IPS-NIHi11 (cell line): ENCODE results near the gene AP1S2.
"Not testable (repeated sequence)": the region's sequence is repeated elsewhere in the genome, so short reads cannot be mapped to it uniquely, and the experiment has no call there.

Experiments
- DNase-seq: peaks from one replicate; pipeline ENCODE4 v3.0.0; 2012; ENCODE audit warnings: mixed read lengths, low spot score

AP1S2 gene

GRCh38 chrX:15854712-15855567, at the start of gene AP1S2:
TSS of gene AP1S2 (minus strand) at chrX:15854813. CDS start at chrX:15852524, 2,289 bp downstream.
- peak; percentile 83 for DNase-seq

GRCh38 chrX:15903186-15903681, 48.6 kb upstream of the AP1S2 start:
- no peak for DNase-seq

GRCh38 chrX:15895334-15895733, 40.7 kb upstream of the AP1S2 start:
- no peak for DNase-seq

DNA sequence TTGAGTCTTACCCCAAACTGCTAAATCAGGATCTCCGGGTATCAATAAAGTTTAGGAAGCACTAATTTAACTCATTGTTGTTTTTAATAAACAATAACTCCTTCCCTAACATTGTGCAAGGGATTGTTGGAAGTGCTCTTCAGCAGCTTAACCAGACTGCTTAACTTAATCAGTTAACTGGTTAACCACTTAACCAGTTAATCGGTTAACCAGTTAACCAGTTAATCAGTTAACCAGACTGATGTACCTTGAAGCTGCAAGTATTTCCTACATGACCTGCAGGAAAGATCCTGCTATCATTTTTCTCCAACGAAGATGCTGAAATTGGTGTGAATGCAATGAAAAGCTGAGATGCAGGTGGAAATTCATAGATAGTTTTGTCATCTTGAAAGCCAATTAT, 40.1 kb upstream of the AP1S2 start:
- DNase-seq: no peak

DNA sequence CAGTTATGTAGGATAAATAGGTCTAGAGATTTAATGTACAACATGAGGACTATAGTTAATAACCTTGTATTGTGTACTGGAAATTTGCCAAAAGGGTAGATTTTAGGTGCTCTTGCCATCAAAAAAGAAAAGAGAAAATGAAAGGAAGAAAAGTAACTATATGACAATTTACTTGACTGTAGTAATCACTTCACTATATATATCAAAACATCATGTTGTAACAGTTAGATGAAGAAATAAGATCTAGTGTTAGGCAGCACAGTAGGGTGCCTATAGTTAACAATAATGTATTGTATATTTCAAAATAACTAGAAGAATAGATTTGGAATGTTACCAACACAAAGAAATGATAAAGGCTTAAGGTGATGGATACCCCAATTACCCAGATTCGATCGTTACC, 35.9 kb upstream of the AP1S2 start:
- DNase-seq: no peak

DNA sequence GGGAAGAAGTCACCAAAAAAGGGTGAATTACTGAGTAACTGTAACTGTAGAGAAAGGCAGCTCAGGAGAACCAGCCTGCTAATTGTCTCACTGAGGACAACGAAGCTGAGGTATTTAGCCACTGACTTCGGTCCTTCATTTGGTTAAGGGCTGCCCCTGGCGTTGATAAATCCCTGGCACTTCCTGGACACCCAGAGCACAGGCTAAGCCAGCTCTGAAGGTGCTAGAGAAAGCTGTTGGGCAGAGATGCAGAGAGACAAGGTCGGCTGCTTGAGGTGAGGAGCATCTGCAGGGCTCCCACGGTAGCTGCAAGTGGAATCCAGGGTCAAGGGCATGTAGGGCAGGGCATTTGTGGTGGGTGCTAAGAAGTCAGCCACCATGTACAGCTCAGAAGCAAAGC, 33.4 kb upstream of the AP1S2 start:
- no peak for DNase-seq

GRCh38 chrX:15883540-15883863, 28.9 kb upstream of the AP1S2 start:
- DNase-seq: no peak

- no peak for DNase-seq
Observed at GRCh38 chrX:15882704-15883539, 28.3 kb upstream of the AP1S2 start.

DNA sequence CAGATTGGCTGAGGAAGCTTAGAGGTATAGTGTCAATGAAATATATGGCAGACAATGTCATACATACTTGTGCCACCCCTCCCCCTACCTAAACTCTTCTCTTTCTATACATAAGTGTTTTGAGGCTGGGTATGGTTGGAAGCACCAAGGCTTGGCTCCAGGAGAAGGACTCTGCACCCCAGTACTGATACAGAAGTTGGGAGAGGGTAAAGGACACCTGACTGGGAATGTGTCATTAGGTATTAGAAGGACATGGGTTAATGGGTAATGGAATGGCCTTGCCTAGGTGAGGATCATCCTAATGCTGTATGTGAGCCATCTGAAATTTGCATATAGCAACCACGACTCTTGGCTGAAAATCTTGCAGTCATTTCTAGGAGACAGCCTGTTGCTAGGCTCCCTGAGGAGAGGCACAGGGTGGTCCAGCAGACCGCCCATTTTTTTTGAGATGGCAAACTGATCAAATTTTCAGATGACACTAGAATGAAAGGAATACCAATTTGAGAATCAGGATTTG, 26.8 kb upstream of the AP1S2 start:
- no peak for DNase-seq

DNA sequence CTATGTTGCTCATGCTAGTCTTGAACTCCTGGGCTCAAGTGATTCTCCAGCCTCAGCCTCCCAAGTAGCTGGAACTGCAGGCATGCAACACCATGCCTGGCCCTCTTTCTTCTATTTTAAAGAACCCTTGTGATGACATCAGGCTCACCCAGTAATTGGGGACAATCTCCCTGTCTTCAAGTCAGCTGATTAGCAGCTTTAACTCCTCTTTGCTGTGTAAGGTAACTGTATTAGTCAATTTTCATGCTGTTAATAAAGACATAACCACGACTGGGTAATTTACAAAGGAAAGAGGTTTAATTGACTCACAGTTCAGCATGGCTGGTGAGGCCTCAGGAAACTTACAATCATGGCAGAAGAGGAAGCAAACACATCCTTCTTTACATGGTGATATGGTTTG, 23.3 kb upstream of the AP1S2 start:
- DNase-seq: not testable (repeated sequence)

DNA sequence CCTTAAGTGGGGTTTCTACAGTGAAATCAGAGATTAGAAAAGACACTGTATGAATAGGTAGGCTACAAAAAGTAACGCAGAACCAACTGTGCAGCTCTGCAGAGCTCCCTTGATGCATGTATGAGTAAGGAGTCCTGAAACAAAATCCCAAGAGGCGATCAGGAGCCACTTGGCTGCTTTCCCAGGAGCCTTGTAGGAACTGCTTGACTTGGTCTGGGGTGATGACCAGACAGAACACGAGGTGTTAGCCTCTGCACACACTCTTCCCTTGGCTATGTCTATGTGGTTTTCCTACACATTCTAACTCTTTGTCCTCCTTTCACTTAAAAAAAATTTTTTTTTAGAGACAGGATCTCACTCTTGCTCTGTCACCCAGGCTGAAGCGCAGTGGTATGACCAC, 22.8 kb upstream of the AP1S2 start:
- no peak for DNase-seq

GRCh38 chrX:15874672-15875071, 20.1 kb upstream of the AP1S2 start:
- DNase-seq: no peak

DNA sequence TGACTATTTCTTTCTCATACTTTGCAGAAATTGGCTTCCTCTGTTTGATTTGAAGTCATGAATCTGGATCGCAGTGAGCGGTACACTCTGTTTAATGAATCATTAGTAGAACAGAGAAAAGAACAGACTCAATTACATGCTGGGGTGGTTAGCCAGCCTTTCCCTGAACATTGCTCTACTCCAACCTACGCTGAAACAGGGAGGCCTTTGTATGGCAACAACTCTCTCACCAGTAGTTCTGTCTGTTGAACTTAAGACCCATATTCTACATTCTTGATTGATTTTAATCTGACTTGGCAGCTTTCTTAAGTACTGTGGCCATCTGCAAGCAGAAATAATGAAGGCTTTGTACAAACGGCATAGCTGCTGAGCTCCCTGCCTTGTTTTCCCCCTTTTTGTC, 19.0 kb upstream of the AP1S2 start:
- no peak for DNase-seq

- DNase-seq: no peak
Observed at GRCh38 chrX:15870310-15870709, 15.7 kb upstream of the AP1S2 start.

DNA sequence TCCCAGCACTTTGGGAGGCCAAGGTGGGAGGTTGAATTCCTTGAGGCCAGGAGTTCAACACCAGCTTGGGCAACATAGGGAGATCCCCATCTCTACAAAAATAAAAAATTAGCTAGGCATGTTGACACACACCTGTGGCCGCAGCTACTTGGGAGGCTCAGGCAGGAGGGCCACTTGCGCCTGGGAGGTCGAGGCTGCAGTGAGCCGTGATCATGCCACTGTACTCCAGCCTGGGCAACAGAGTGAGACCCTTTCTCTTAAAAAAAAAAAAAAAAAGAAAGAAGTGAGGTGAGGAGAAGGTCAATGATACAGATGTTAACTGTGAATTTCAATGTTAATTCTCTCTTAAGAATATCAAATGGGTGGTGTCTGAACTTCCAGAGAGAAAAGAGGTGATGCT, 15.1 kb upstream of the AP1S2 start:
- no peak for DNase-seq

DNA sequence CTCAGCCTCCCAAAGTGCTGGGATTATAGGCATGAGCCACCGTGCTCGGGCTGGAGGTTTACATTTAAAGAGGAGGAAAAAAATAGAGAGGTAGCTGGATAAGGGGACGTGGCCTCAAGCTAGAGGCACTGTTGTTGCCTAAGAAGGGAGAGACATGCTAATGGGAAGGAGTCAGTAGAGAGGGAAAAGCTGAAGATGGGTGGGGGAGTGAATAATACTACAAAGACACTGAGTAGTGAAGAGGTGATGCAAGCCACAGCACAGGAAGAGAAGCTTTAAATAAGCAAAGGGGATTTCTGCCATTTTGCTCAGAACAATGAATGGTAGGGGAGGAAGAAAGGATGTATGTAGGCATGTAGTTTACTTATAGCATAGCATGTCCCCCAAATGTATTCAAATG, 11.5 kb upstream of the AP1S2 start:
- no peak for DNase-seq

GRCh38 chrX:15864629-15865028, 10.0 kb upstream of the AP1S2 start:
- no peak for DNase-seq

GRCh38 chrX:15864023-15864422, 9.4 kb upstream of the AP1S2 start:
- no peak for DNase-seq

DNA sequence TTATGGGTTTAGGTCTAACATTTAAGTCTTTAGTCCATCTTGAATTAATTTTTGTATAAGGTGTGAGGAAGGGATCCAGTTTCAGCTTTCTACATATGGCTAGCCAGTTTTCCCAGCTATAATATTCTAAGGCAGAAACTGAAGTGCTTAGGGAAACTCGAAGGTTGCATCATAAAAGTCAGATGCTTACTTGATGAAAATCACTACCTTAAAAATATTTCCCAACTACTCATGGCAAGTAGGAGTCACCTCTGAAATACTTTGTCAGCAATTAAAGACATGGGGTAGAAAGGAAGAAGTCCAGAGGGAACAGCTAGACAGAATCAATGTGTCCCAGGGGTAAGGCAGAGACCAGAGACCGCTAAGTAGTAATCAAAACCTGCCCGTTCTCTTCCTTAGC, 6.3 kb upstream of the AP1S2 start:
- DNase-seq: no peak

- DNase-seq: no peak
Observed at GRCh38 chrX:15858051-15858450, 3.4 kb upstream of the AP1S2 start.

- DNase-seq: no peak
Observed at GRCh38 chrX:15856636-15857035, 2.0 kb upstream of the AP1S2 start.

DNA sequence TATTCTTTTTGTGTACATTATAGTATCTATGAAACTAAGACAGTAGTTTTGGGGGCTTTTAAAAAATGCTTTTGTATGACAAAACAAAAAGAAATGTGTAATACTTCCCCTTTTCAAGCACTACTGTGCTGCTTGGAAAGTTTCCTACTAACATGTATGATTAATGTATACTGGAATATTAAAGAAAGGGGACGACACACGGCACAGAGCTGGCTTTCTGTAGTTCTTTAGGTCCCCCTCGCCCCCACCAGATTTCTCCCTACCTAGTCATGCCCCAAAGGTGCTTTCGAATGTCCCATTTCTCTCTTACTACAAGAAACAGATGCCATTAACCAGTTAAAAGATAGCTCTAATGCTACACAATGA, 1.6 kb upstream of the AP1S2 start:
- DNase-seq: no peak

DNA sequence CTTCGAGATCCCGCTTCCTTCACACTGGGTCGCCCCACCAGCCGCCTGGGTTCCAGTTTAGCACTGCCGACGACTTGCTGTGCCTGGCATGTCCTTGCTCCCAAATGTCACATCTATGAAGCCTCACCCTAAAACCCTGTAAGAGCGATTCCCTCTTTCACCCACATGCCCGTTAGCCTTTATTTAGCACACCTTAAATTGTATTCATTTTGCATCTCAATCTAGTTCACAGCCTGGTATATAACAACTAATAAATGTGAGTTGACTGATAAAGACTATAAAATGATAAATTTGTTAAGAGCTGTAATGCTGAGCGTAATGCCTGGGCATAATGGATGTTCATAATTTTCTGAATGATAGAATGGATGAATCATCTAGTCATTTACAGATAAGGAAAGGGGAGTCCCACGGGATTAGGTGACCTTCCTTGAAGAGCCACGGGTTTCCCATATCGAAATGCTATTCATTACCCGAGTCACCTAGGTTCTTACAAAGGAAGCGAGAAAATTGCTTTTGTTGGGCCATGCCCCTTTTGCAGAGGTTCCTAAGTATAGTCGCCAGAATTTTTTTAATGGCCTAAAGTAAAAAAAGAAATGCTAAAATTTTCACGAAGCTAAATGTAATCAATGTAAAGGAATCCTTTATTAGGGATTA, 1.1 kb upstream of the AP1S2 start:
- DNase-seq: no peak
